DOHH2 (cell line): Measurements from ENCODE around the gene SDCCAG8.

Experiments
- H3F3A ChIP-seq: fragments of 200-600 bp; sonication (generic), shearing (Covaris generic); 2 replicates; pipeline ENCODE4 v1.6.0; 2016; ENCODE audit warnings: antibody characterized with exemption, mild to moderate bottlenecking; ENCODE audit not compliant: control insufficient read depth, insufficient read depth
- H3K27ac ChIP-seq: fragments of 200-600 bp; sonication (generic); 2 replicates; pipeline ENCODE4 v1.5.1; 2014; ENCODE audit warnings: low read depth, mild to moderate bottlenecking, low read length, moderate library complexity
- H3K27me3 ChIP-seq: fragments of 200-600 bp; sonication (generic); 2 replicates; pipeline ENCODE4 v1.6.1; 2014; ENCODE audit warnings: mild to moderate bottlenecking, low read length, mixed read lengths; ENCODE audit not compliant: control insufficient read depth
- H3K36me3 ChIP-seq: fragments of 200-600 bp; sonication (generic); 2 replicates; pipeline ENCODE4 v1.6.1; 2014; ENCODE audit warnings: mild to moderate bottlenecking, low read length, moderate library complexity, mixed read lengths; ENCODE audit not compliant: control insufficient read depth
- H3K4me1 ChIP-seq: fragments of 200-600 bp; sonication (generic); 2 replicates; pipeline ENCODE4 v1.6.1; 2014; ENCODE audit warnings: mild to moderate bottlenecking, low read length, mixed read lengths; ENCODE audit not compliant: control insufficient read depth
- H3K4me2 ChIP-seq: fragments of 200-600 bp; sonication (generic); 2 replicates; pipeline ENCODE4 v1.6.0; 2014; ENCODE audit warnings: mild to moderate bottlenecking, low read length, moderate library complexity
- H3K4me3 ChIP-seq: fragments of 200-600 bp; sonication (generic); 2 replicates; pipeline ENCODE4 v1.5.1; 2014; ENCODE audit warnings: mild to moderate bottlenecking, low read length, mixed read lengths
- H3K79me2 ChIP-seq: fragments of 200-600 bp; sonication (generic); 2 replicates; pipeline ENCODE4 v1.6.1; 2014; ENCODE audit warnings: mild to moderate bottlenecking, low read length, mixed read lengths; ENCODE audit not compliant: control insufficient read depth
- H3K9me2 ChIP-seq: fragments of 200-600 bp; sonication (generic); replicated peaks from 2 replicates; pipeline ENCODE4 v1.6.1; 2014; ENCODE audit warnings: mild to moderate bottlenecking, low read length, mixed read lengths; ENCODE audit not compliant: control insufficient read depth
- H3K9me3 ChIP-seq: fragments of 200-600 bp; sonication (generic); 2 replicates; pipeline ENCODE4 v1.6.1; 2014; ENCODE audit warnings: antibody characterized with exemption, low read length, mixed read lengths; ENCODE audit not compliant: control insufficient read depth, insufficient read depth
- H4K20me1 ChIP-seq: fragments of 200-600 bp; sonication (generic); 2 replicates; pipeline ENCODE4 v1.6.0; 2014; ENCODE audit warnings: low read depth, mild to moderate bottlenecking, antibody characterized with exemption, low read length, moderate library complexity; ENCODE audit not compliant: control insufficient read depth, insufficient read depth
- CTCF ChIP-seq: fragments of 200-600 bp; sonication (generic); IDR thresholded peaks from one replicate; pipeline ENCODE4 v1.5.1; 2014; ENCODE audit warnings: antibody characterized with exemption, mild to moderate bottlenecking, low read depth, low read length; ENCODE audit not compliant: poor library complexity, severe bottlenecking
- EZH2phosphoT487 ChIP-seq: fragments of 200-600 bp; sonication (generic); IDR thresholded peaks from 2 replicates; pipeline ENCODE4 v1.6.1; 2017; ENCODE audit warnings: borderline replicate concordance, mild to moderate bottlenecking, antibody characterized with exemption, low read length, moderate library complexity, mixed read lengths

SDCCAG8 gene

GRCh38 chr1:243261390-243261789 lies 5.5 kb downstream of the SDCCAG8 start:
- peaks cover 47% of the 10 kb centered on the region for H3K79me2 ChIP-seq
- H3K9me3 ChIP-seq: no peaks in the 10 kb centered on the region
- H3K9me2 ChIP-seq: no peaks in the 10 kb centered on the region
- 0 out of 2 replicates have a peak, but pooled peaks cover under 1% of the 10 kb centered on the region for H3K36me3 ChIP-seq
- H3K27ac ChIP-seq: no peak overlapping the region
- no peak for TF ChIP-seq CTCF
- no peak for TF ChIP-seq EZH2phosphoT487
- H4K20me1 ChIP-seq: no peaks in the 10 kb centered on the region
- peaks cover 12% of the 10 kb centered on the region for H3K4me1 ChIP-seq
- H3K27me3 ChIP-seq: no peaks in the 10 kb centered on the region
- no peaks in the 10 kb centered on the region for H3F3A ChIP-seq
- no peak overlapping the region for H3K4me3 ChIP-seq
- H3K4me2 ChIP-seq: no peak overlapping the region

- Histone ChIP-seq H3K27ac (no peak overlapping the region), H3K9me3 (no peaks in the 10 kb centered on the region), H3K4me3 (no peak overlapping the region), H3K4me2 (no peak overlapping the region), H3K27me3 (no peaks in the 10 kb centered on the region), H3K4me1 (peaks cover 28% of the 10 kb centered on the region), H3K36me3 (no peaks in the 10 kb centered on the region), H3F3A (no peaks in the 10 kb centered on the region), H3K9me2 (no peaks in the 10 kb centered on the region), H4K20me1 (no peaks in the 10 kb centered on the region), H3K79me2 (peaks cover 29% of the 10 kb centered on the region)
- TF ChIP-seq CTCF (no peak), EZH2phosphoT487 (no peak)
Observed at GRCh38 chr1:243264717-243265116, 8.9 kb downstream of the SDCCAG8 start.

- no peaks in the 10 kb centered on the region for H4K20me1 ChIP-seq
- TF ChIP-seq EZH2phosphoT487: no peak
- TF ChIP-seq CTCF: no peak
- H3K9me3 ChIP-seq: no peaks in the 10 kb centered on the region
- H3K27me3 ChIP-seq: no peaks in the 10 kb centered on the region
- H3K79me2 ChIP-seq: peaks cover 18% of the 10 kb centered on the region
- no peak overlapping the region for H3K4me3 ChIP-seq
- 0 out of 2 replicates have a peak, but pooled peaks cover 5% of the 10 kb centered on the region for H3K36me3 ChIP-seq
- H3K4me1 ChIP-seq: peaks cover 38% of the 10 kb centered on the region
- H3K27ac ChIP-seq: no peak overlapping the region
- H3K4me2 ChIP-seq: no peak overlapping the region
- no peaks in the 10 kb centered on the region for H3K9me2 ChIP-seq
- H3F3A ChIP-seq: no peaks in the 10 kb centered on the region
Observed at GRCh38 chr1:243266231-243266630, 10.4 kb downstream of the SDCCAG8 start.

- peak overlapping the region; percentile 75; the same call in 1 of the 2 replicates for H3K4me2 ChIP-seq
- H3K27ac ChIP-seq: no peak overlapping the region
- H3K79me2 ChIP-seq: peaks cover 17% of the 10 kb centered on the region
- H3F3A ChIP-seq: no peaks in the 10 kb centered on the region
- no peaks in the 10 kb centered on the region for H3K9me2 ChIP-seq
- peaks cover 38% of the 10 kb centered on the region for H3K4me1 ChIP-seq
- no peaks in the 10 kb centered on the region for H3K9me3 ChIP-seq
- TF ChIP-seq CTCF: no peak
- no peak for TF ChIP-seq EZH2phosphoT487
- no peaks in the 10 kb centered on the region for H4K20me1 ChIP-seq
- H3K4me3 ChIP-seq: 0 out of 2 replicates have a peak overlapping the region, but pooled peaks have one; percentile 3
- peaks cover 5% of the 10 kb centered on the region; the same call in 1 of the 2 replicates for H3K36me3 ChIP-seq
- H3K27me3 ChIP-seq: no peaks in the 10 kb centered on the region
Observed at GRCh38 chr1:243267471-243267880, 11.6 kb downstream of the SDCCAG8 start.
